ENCODE results near the gene TMC1.

The TMC1 gene

DNA sequence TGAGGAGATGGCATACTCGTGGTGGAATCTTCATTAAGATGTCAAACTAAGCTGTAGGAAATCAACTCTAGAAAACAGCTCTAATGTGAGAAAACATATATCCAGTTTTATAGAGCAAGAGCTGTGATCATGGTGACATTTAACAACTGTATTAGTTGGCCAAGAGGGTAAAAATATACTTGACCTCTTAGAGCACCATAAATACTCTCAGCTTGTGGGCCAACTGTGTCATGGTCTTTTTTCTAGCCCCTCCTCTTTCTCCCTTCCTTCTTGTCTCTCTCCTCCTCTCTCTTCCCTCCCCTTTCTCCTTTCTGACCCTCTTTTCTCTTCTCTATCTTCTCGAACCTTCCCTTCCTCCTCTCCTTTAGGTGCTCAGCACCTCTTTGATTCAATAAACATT, 54.7 kb downstream of the TMC1 start:
- DNase-seq = no peak

DNA sequence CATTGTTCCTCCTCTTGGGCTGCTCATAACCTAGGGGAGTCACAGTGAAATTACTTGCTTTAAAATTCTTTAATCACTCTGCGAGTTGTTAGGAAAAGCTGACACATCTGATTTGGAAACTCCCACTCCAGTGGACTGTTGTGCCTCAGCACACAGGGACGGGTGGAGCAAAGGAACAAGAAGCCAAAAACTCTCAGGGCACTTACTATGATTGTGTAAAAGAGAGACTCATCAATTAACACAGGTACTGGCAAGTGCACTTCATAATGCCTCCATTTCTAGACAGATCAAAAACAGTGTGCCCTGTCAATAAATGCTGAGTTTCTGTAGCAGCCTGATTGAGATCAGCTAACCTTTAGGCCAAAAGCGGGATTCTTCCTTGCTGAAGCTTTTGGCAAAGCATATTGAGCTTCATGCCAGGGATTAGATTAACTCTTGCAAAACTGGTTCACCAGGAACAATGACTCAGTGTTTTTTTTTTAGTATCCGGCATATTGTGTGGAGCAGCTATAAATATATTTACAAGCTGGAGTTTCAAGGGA, 55.9 kb downstream of the TMC1 start:
- peak; percentile 46 for DNase-seq

DNA sequence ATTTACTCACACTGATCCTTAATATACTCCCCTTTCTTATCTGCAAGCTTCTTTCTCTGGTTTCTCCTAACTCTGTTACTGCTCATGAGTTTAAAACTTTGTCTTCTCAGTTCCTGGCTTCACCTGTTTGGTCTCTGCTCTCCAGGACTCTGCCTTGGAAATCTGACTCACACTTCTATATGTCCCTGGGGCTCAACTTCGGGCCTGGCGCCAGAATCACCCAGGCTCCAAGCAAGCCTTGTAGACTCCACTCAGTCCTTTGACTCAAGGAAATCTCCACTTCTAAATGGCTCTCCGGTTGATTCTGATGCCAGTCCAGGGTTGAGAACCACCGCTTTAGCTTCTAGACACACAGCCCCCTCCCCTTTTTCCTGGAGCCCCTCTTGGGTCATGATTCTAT, 57.8 kb downstream of the TMC1 start:
- no peak for DNase-seq

DNA sequence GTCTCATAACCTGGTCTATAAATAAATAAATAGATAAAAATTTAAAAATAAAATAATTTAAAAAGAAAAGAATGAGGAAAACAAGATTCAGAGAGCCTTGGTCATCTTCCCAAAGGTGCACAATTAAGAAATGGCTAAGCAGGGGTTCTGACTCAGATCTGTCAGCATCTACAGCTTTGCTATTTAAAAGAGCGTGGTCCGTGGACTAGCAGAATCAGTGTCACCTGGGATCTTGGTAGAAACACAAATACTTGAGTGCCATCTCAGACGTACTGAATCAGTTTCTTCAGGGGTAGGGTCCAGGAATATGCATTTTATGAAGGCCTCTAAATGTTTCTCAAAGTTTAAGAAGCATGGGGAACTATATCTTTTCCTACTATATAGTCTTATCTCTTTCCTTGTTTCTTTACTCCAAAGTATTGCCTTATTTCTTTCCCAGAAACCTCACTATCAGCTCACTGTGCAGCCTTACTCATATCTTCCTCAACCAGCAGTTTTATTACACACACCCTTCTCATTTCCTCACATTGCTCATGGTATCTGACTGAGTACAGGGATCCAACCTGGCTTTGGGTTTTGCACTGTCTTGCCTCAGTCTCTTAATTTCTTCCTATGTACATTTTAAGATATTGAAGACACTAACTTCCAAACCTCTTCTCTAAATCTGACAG, 58.6 kb downstream of the TMC1 start:
- no peak for DNase-seq

DNA sequence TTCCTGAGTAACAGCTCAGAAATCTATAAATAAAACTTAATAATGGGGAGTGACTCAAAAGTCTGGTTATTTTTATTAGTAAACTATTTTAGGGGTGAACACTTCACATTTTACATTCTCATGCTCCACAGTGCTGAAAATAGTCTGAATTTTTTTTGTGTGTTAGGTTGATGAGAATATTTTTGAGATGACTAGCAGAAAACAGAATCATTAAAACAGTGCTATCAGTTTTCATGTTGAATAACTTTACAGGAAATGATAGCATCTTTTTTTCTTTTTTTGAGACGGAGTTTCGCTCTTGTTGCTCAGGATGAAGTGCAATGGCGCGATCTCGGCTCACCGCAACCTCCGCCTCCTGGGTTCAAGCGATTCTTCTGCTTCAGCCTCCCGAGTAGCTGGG, 60.3 kb downstream of the TMC1 start:
- no peak for DNase-seq

DNA sequence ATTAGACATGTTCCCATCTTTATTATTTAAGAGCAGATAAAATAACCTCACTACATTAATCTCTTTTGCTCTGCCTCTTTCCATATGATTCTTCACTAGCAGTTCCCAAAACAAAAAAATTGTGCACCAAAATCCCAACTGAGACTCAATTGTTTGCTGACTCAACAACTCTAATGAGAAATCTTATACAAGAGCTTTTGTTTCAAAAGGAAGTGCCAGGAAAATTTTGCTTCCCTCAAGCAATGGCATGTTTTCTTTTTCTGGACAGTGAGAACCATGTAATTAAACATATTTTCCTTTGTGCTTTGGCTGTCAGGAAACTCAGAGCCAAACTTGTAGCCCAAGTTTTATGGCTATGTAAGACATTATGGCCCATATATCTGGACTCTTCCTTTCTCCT, 62.0 kb downstream of the TMC1 start:
- no peak for DNase-seq

DNA sequence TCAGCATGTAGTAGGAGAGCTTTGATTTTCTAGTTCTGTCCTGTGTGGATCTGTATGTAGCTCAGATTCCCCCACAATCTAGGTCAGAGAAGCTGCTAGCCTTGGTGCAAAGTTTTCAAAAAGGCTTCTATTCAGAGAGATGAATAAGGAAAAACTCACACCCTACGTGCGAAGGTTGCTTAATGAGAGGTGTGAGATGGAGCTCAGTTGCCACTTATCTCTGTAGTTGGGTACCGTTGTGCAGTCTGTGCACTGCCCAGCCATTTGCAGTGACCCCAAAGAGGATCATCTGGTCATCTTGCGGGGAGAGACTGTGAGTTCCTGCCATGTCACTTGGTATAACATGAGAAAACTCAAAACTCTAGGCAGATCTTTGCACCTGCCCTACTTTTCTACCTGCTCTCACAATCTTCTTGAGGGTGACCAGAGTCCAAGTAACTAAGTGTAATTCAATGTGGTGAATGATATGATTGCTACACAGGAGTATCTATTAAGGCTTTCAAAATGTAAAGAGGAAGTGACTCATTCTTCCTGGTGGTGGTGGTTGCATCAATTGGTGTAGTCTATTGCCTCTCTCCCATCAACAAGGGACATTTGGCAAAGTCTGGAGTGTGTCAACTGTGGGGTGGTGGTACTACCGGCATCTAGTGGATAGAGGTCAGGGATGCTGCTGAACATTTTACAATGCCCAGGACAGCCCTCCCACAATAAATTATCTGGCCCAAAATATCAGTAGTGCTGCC, 65.2 kb downstream of the TMC1 start:
- no peak for DNase-seq

DNA sequence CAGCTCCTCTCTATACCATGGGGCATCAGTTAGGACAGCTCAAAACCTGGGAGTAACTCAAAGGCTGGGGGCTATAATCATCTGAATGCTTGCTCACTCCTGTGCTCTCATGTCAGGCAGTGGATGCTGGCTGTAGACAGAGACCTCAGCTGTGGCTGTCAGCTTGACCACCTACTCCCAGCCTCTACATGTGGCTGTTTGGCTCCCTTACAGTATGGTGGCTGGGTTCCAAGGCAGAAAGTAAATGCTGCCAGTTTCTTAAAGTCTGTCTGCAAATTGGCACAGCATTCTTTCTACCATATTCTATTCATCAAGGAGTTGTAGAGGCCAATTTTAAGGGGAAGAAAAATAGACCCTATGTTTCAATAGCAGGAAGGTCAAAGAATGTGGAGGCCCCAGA, 66.9 kb downstream of the TMC1 start:
- DNase-seq = no peak

DNA sequence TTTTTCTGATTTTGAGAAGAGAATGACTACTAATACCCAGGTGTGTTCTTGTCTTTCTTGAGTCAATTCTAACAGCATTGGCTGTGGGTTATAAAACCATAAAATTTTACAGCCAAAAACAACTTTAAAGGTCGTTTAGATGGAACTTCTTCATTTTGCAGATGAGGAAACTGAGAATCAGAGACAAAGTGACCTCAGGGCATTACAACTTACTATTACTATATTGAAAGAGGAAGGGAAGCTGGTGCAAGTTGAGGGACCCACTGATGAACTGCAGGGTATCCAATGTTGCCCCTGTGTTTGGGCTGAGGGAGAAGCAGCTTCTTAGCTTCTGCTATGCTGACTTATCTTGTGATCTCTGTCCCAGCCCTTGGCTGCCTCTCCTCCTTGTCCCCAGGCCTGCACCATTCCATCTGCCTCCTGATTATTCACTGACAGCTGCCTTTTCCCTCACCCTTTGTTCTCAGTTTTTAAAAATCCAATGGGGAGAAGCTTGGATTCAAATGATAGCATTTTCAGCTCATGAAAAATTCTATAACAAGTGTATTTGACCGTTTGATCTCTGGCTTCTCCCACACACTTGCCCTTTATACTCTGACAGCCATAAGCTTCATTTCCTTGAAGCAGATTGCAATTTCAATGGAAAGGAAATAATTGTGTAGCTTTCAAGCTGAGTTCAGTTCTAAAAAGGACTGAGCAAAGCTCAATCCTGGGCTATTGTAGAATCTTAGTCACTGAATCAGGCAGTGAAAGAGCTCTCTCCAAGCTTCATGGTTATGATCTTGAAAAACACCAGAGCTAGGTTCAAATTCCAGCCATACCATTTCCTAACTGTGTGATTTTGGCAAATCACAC, 68.5 kb downstream of the TMC1 start:
- DNase-seq = no peak

DNA sequence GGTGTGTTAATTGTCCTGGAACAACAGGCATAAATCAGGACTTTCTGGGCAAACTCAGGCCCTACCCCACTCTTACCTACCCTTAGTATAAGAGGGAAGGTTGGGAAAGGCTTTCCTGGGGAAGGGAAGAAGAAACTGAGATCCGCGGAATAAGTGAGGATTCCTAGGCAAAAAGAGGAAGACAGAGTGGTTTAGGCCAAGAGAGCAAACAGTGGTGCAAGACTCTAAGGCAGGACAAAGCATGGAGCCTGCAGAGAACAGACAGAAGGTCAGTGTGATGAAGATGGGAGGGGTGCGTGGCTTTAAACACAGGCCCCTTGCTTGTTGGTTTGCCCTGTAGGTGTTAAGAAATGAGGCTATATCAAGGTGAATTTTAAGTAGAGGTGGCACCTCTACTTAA, 69.4 kb downstream of the TMC1 start:
- no peak for DNase-seq

DNA sequence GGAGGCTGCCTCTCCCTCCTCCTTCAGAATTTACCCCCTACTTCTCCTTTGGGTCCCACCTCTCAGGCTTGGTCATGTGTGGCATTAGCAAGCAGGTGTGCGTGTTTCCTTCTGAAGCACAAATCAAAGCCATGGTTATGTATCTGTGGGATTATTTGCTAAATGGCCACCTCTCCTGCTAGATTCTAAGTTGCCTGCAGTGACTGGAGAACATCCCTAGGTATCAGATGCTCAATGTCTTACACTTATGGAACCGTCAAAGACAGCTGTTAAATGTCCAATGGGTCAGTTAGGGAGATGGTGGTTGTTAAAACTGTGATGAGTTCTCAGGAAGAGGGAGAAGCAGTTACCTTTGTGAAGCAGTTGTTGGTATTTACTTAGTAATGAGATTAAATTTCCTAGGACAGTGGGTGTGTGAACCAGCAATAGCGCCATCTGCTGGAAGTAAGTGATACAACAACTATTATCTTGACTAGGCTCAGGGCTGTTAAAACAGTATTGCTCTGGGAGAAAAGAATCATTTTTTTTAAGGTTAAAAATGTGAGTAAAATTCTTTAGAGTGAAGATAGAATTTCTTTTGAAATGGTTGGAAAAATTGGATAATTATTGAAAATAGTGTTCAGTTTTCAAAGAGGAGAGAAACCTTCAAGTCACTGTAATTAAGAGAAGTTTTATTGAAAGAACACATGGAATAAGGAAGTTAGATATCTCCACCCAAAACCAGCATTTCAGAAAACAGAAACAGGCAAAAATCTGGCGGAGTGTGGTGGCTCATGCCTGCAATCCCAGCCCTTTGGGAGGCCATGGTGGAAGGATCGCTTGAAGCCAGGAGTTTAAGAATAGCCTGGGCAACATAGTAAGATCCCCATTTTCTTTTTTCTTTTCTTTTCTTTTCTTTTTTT, 71.3 kb downstream of the TMC1 start:
- DNase-seq = no peak

DNA sequence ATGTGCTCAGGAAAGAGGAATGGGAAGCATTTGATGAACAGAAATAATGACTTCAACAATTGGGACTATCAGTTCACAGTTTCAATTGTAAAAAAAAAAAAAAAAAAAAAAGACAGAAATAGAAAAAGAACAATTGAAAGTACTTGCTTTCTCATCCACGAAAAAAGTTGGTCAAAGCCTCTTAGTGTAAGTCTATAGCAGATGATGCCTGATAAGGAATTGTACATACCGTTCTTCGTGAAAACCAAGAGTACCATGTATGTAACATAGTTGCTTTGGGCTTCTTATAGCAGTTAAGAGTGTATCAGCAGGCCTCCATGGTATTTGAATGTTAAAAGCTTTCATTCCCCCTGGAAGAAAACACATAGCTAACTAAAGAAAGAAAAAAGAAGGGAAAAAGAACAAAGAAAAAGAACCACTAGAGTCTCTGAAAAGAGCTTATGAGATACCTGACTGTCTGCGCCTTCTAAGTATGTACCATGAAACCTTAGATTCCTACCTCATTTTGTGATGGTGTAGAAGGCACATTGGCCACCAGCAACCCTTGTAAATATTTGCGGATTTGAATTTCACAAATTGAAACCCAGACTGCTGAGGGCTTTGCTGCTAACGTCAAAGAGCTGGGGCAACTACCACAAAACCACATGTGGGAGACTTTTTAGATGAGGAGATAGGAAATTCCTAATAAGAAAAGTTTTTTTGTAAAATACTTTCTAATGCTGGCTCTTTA, 75.2 kb downstream of the TMC1 start:
- no peak for DNase-seq

DNA sequence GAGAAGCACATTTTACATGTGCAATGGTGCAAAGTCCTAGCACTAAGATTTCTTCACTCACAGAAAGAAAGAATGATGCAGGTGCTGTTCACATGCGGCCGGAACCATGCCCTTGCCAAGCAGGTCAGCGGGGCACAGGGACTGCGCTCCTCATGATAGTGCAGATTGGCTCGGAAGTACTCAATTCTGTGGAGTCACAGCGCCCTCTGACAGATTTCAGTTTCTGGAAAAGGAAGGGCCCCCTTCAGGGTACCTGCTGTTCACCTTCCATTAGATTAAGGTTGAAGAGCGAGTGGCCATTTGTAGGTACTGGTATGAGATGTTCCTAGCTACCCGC, 75.7 kb downstream of the TMC1 start:
- DNase-seq = no peak

DNA sequence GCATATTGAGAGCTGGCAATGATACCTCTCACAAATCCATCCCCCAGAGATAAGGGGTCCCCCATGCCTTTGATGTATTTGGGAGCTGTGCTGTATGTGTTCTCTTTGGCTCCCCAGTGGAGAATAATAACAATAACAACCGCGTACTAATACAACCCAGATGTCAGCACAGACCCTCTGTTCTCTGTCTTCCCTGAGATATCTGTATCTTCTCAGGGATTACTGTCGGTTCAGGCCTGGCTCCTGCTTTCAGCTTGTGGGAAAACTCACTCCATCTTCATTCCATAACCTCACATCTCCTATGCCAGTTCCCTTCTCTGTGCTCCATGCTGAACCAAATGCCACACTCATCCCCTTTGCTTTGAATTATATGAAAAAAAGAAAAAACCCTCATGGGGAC, 76.2 kb downstream of the TMC1 start:
- no peak for DNase-seq

DNA sequence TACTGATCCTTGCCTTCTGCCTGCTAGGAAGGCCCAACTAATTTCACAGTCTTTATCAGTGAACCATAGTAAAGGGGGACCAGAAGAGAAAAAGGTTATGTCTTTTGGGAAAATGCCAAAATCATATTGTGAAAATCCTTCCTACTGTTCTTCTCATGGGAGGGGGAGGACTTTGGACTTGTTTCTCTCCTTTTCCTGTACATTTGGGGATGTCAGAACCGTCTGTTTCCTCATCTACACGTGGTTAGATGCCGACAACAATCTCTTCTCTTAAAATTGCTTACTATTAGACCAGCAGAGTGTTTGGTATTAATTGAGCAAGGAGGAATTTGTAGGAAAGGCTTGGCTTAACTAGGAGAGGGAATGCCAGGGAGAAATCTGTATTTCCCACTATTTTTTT, 77.2 kb downstream of the TMC1 start:
- DNase-seq = no peak

DNA sequence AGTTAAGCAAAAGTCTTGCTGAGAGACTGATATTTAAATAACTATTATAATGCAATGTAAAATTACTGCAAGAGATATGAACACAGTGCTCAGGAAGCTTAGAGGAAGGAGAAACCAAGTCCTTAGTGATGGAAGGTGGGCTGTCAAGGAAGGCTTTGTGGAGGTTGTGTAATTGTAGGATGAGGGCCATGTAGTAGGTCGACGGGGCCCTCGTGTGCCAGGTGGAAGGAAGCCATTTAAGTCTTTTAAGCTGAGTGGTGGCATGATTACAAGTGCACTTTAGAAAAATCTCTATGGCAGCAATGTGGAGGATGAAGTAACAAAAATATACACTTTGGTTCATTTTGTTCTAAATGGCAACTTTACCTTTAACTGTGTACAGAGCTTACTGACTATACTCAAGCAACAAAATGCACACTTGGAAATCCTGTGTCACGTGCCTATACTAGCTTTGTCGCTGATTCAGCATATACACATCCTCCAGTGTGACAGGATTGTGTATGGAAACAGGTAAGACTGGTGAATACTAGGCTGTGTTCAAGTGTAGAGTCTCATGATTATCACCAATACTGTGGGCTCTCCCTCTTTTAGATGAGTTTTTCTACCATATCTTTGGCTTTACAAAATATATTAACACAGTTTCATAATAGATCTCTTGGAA, 78.6 kb downstream of the TMC1 start:
- no peak for DNase-seq

DNA sequence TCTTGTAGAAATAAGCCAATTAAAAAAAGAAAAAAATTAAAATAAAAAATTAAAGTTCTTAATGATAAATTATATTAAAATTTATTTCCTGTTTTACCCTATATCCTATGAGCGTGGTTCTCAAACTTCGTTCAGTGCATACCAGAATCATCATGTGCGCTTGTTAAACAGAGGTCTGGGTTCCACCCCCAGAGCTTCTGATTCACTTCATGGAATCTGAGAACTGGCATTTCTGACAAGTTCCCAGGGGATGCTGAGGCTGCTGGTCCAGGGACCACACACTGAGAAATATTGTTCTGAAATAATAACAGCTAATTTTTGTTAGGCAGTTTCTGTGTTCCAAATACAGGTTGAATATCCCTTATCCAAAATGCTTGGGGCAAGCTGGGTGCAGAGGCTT, 79.3 kb downstream of the TMC1 start:
- no peak for DNase-seq

DNA sequence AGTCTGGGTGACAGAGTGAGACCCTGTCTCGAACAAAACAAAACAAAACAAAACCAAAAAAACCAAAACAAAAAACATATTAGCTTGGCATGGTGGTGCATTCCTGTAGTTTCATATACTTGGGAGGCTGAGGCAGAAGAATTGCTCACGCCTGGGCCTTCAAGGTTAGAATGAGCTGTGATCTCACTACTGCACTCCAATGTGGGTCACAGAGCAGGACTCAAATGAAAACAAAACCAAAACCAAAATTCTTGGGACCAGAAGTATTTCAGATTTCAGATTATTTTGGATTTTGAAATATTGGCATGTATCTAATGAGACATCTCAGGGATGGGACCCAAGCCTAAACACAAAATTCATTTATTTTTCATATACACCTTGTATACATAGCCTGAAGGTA, 80.2 kb downstream of the TMC1 start:
- DNase-seq = no peak

DNA sequence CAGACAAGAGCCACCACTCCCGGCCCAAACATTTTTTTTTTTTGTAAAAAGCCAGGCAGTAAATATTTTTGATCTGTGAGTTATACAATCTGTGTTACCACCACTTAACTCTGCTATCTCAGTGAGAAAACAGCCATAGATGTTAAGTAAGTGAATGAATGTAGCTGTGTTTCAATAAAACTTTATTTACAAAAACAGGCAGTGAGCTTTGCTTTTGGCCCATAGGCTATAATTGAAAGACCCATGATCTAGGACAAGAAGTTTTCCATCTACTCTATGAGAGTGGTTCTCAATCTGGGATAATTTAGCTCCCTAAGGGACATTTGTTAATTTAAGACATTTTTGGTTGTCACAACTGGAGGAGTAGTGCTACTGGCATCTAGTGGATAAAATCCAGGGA, 91.0 kb downstream of the TMC1 start:
- DNase-seq = no peak

DNA sequence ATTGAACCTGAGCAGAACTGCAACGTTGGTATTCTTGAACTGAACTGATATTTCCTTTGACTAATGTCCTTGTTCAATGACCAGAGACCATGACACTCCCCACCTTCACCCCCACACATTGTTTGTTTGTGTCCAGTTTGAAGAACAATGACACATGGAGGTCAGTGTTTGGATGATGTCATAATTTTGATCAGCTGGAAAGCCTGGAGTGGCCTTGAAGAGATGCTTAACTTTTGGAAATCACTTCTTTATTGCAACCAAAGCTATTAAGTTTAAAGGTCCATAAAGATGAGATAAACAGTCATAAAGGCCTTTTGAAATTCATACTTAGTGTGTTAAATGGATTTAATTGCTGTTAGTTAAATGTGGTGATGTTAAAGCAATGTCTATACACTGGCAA, 92.7 kb downstream of the TMC1 start:
- DNase-seq = no peak

DNA sequence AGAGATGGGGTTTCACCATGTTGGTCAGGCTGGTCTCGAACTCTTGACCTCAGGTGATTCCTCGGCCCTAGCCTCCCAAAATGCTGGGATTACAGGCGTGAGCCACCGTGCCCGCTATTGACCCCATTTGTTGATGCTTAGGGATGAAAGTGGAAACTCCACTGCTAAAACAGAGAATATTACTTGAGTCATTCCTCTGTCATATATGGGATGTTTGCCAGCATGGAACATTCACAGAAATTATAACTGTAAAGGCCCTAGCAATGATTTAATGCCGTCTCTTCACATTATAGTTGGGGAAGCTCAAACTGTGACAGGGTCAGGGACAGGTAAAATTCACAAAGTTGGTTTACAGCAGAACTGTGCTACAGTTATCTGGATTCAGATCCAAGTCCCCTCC, 94.5 kb downstream of the TMC1 start:
- DNase-seq = no peak

DNA sequence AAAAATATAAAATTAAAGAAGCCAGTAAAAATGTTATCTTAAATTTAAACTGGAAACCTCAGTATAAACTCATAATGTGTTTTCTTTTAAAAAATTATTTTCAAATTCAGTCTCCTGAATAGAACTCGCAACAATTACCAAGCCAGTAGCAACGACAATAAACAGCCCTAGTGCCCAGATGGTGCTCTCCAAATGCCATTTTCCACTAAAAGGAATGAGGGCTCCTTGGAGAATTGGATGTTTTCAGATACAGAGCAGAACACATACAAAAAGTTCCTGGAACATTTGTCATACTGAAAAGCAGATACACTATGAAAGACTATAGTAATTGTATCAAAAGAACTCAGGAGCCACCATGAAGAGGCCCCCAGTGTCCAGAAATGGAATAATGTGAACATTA, 97.4 kb downstream of the TMC1 start:
- no peak for DNase-seq
